Measurements from ENCODE around the gene RAP1GDS1. TPM values are rescaled to one million over a fixed set of nuclear protein-coding genes. Genes with fewer than 3 reads are reported as not detected.
"Not testable (repeated sequence)": the region's sequence is repeated elsewhere in the genome, so short reads cannot be mapped to it uniquely, and the experiment has no call there.

RAP1GDS1 gene
- total RNA-seq, 1 donor from 2014 or later = 11.1 TPM

- Histone ChIP-seq H3K27me3 (ENCODE audit: low read depth) (no peaks in the 10 kb centered on the region), H3K9me3 (replicated peaks) (no peaks in the 10 kb centered on the region), H3K4me1 (no peaks in the 10 kb centered on the region), H3K4me3 (no peak overlapping the region), H3K27ac (replicated peaks) (no peak overlapping the region), H3K36me3 (peaks cover 7% of the 10 kb centered on the region)
- TF ChIP-seq CTCF (IDR thresholded peaks at IDR 0.05; ENCODE audit: borderline replicate concordance) = no peak
- intact Hi-C loops (cut with micrococcal nuclease) = no loop called here
- DNase-seq = no peak
Measured at GRCh38 chr4:98319021-98319420, 57.8 kb downstream of the RAP1GDS1 start.

GRCh38 chr4:98326168-98326567, 65.0 kb downstream of the RAP1GDS1 start:
- no peak overlapping the region for H3K4me3 ChIP-seq
- no peaks in the 10 kb centered on the region for H3K4me1 ChIP-seq
- TF ChIP-seq CTCF (IDR thresholded peaks at IDR 0.05; ENCODE audit: borderline replicate concordance) = no peak
- DNase-seq = no peak
- no peaks in the 10 kb centered on the region for H3K36me3 ChIP-seq
- H3K9me3 ChIP-seq (replicated peaks) = peaks cover 4% of the 10 kb centered on the region
- no peak overlapping the region for H3K27ac ChIP-seq (replicated peaks)
- intact Hi-C loops (cut with micrococcal nuclease) = no loop called here
- H3K27me3 ChIP-seq (ENCODE audit: low read depth) = no peaks in the 10 kb centered on the region

- Histone ChIP-seq H3K4me1 (no peaks in the 10 kb centered on the region), H3K4me3 (no peak overlapping the region), H3K27me3 (ENCODE audit: low read depth) (no peaks in the 10 kb centered on the region), H3K27ac (replicated peaks) (no peak overlapping the region), H3K36me3 (no peaks in the 10 kb centered on the region), H3K9me3 (replicated peaks) (peaks cover 19% of the 10 kb centered on the region)
- no peak for DNase-seq
- no peak for TF ChIP-seq CTCF (IDR thresholded peaks at IDR 0.05; ENCODE audit: borderline replicate concordance)
- intact Hi-C loops (cut with micrococcal nuclease) = no loop called here
Measured at GRCh38 chr4:98327694-98328093, 66.5 kb downstream of the RAP1GDS1 start.

- peaks cover 41% of the 10 kb centered on the region for H3K9me3 ChIP-seq (replicated peaks)
- DNase-seq; H3K4me1 ChIP-seq; H3K27ac ChIP-seq (replicated peaks); H3K27me3 ChIP-seq (ENCODE audit: low read depth); intact Hi-C loops (cut with micrococcal nuclease); H3K4me3 ChIP-seq; H3K36me3 ChIP-seq: not testable (repeated sequence)
Measured at GRCh38 chr4:98329879-98330640, 68.9 kb downstream of the RAP1GDS1 start.

- H3K27ac ChIP-seq (replicated peaks) = no peak overlapping the region
- no peaks in the 10 kb centered on the region for H3K27me3 ChIP-seq (ENCODE audit: low read depth)
- DNase-seq = no peak
- H3K36me3 ChIP-seq = peaks cover 10% of the 10 kb centered on the region
- H3K4me3 ChIP-seq = no peak overlapping the region
- H3K4me1 ChIP-seq = no peaks in the 10 kb centered on the region
- H3K9me3 ChIP-seq (replicated peaks) = peaks cover 41% of the 10 kb centered on the region
- no peak for TF ChIP-seq CTCF (IDR thresholded peaks at IDR 0.05; ENCODE audit: borderline replicate concordance)
- intact Hi-C loops (cut with micrococcal nuclease) = no loop called here
Measured at GRCh38 chr4:98332017-98332416, 70.8 kb downstream of the RAP1GDS1 start.

GRCh38 chr4:98334461-98334860, 73.3 kb downstream of the RAP1GDS1 start:
- DNase-seq = no peak
- no peaks in the 10 kb centered on the region for H3K4me1 ChIP-seq
- intact Hi-C loops (cut with micrococcal nuclease) = no loop called here
- no peak for TF ChIP-seq CTCF (IDR thresholded peaks at IDR 0.05; ENCODE audit: borderline replicate concordance)
- H3K4me3 ChIP-seq = no peak overlapping the region
- peaks cover 10% of the 10 kb centered on the region for H3K36me3 ChIP-seq
- H3K9me3 ChIP-seq (replicated peaks) = peaks cover 41% of the 10 kb centered on the region
- no peak overlapping the region for H3K27ac ChIP-seq (replicated peaks)
- H3K27me3 ChIP-seq (ENCODE audit: low read depth) = no peaks in the 10 kb centered on the region
